K562 (cell line): ENCODE data around the gene FASTK. TPM values are rescaled to one million over a fixed set of nuclear protein-coding genes. Genes with fewer than 3 reads are reported as not detected.

Experiments used
- ARHGAP35 ChIP-seq: fragments of 450-650 bp; IDR thresholded peaks from 2 replicates; pipeline ENCODE4 v1.6.1; 2018; ENCODE audit not compliant: partially characterized antibody
- ARID4B ChIP-seq: sonication (generic); formaldehyde crosslinking; IDR thresholded peaks from 2 replicates; pipeline ENCODE4 v1.8.0; 2022; ENCODE audit warnings: mild to moderate bottlenecking, missing genetic modification reagents
- ATF2 ChIP-seq: sonication (generic); formaldehyde crosslinking; IDR thresholded peaks from 2 replicates; pipeline ENCODE4 v1.8.1; 2022; ENCODE audit warnings: missing genetic modification reagents
- CREB3 ChIP-seq: fragments of 450-650 bp; conservative IDR thresholded peaks from 2 replicates; pipeline ENCODE4 v1.6.1; 2016; ENCODE audit warnings: missing genetic modification characterization, low read depth, mild to moderate bottlenecking, missing compliant biosample characterization, moderate library complexity
- DNMT1 ChIP-seq: fragments of 450-650 bp; IDR thresholded peaks from 2 replicates; pipeline ENCODE4 v1.6.1; 2016; ENCODE audit warnings: antibody characterized with exemption, mild to moderate bottlenecking
- E2F4 ChIP-seq: sonication (generic); formaldehyde crosslinking; IDR thresholded peaks from 2 replicates; pipeline ENCODE4 v1.8.0; 2022; ENCODE audit warnings: mild to moderate bottlenecking, low read depth, missing genetic modification reagents
- ERF ChIP-seq: fragments of 450-650 bp; formaldehyde crosslinking; IDR thresholded peaks from 2 replicates; pipeline ENCODE4 v1.4.0; 2020; ENCODE audit warnings: mild to moderate bottlenecking, mixed read lengths
- KLF1 ChIP-seq: fragments of 450-650 bp; IDR thresholded peaks from 2 replicates; pipeline ENCODE4 v1.6.1; 2016; ENCODE audit warnings: missing genetic modification characterization, missing compliant biosample characterization
- MEIS2 ChIP-seq: fragments of 450-650 bp; IDR thresholded peaks from 2 replicates; pipeline ENCODE4 v1.6.1; 2014; ENCODE audit warnings: mild to moderate bottlenecking; ENCODE audit not compliant: partially characterized antibody
- NKRF ChIP-seq: fragments of 450-650 bp; IDR thresholded peaks from 2 replicates; pipeline ENCODE4 v1.6.1; 2016; ENCODE audit warnings: borderline replicate concordance
- NUFIP1 ChIP-seq: fragments of 450-650 bp; IDR thresholded peaks from 2 replicates; pipeline ENCODE4 v1.6.1; 2018; ENCODE audit not compliant: partially characterized antibody
- POLR2A ChIP-seq: fragments of 450-650 bp; conservative IDR thresholded peaks from 2 replicates; pipeline ENCODE4 v1.6.1; 2016
- SAFB2 ChIP-seq: fragments of 200-400 bp; formaldehyde crosslinking; IDR thresholded peaks from 2 replicates; pipeline ENCODE4 v1.6.1; 2018; ENCODE audit warnings: borderline replicate concordance, low read length, low read depth, moderate library complexity; ENCODE audit not compliant: severe bottlenecking
- SMC3 ChIP-seq: conservative IDR thresholded peaks from 2 replicates; pipeline ENCODE4 v1.6.1; 2011; ENCODE audit warnings: low read depth, low read length, improper control_type of control experiment; ENCODE audit not compliant: insufficient read depth
- YBX1 ChIP-seq: fragments of 450-650 bp; IDR thresholded peaks from 2 replicates; pipeline ENCODE4 v1.7.1; 2016; ENCODE audit warnings: mild to moderate bottlenecking
- ZNF511 ChIP-seq: sonication (generic); formaldehyde crosslinking; IDR thresholded peaks from 2 replicates; pipeline ENCODE4 v1.8.0; 2022; ENCODE audit warnings: mild to moderate bottlenecking, missing genetic modification reagents
- ZNF79 ChIP-seq: fragments of 250-450 bp; sonication (Bioruptor Pico); IDR thresholded peaks from 2 replicates; pipeline ENCODE4 v1.4.0; 2020; ENCODE audit warnings: low read depth, mild to moderate bottlenecking, moderate library complexity
- polyA plus RNA-seq, 8 experiments: library from polyadenylated mRNA; depleted of rRNA in 4 of 8; stranded (reverse) in 5 of 8; unstranded in 3 of 8; fragments of >200 nt; fragmentation: Nextera tagmentation in 2 of 8; fragmentation: Illumina TruSeq in 1 of 8; extraction: Ambion mirVana in 2 of 8; extraction: Trizol in 1 of 8; gene quantifications; 2 replicates each; pipeline versions ENCODE4 v1.2.1 to v1.2.3, GENCODE V29; 2011 to 2014; ENCODE audit warnings: inconsistent platforms in 1 of 8, missing spikeins in 1 of 8
- total RNA-seq, 7 experiments: library from RNA; depleted of rRNA in 6 of 7; stranded (reverse); fragments of >200 nt in 6 of 7; fragmentation: Illumina TruSeq in 2 of 7; extraction: Trizol in 2 of 7; gene quantifications; 2 replicates each; pipeline versions ENCODE4 v1.2.1 to v1.2.3, GENCODE V29; 2011 to 2021; ENCODE audit warnings: low replicate concordance in 1 of 7

Gene FASTK
- total and polyA plus RNA-seq, 9 of the 15 experiments (the other 6 are each of a cell fraction or from before 2014, with no cell fraction given): 0.51 to 150 (median 48.2) TPM

GRCh38 chr7:151059367-151060112 is 21.1 kb downstream of the FASTK start, which contains the start of gene SLC4A2 (continued):
- TF ChIP-seq ATF2 (CRISPR knock-in tag) (no peak), ZNF79 (CRISPR knock-in tag) (no peak), NKRF (peak; percentile 46; the same call in 1 of the 2 replicates), YBX1 (no peak), DNMT1 (no peak), E2F4 (no peak), KLF1 (tag) (no peak), ERF (CRISPR knock-in tag) (0 out of 2 replicates have a peak, but pooled peaks have one; percentile 6), POLR2A (peak; percentile 77), SAFB2 (no peak), ARHGAP35 (no peak), NUFIP1 (no peak), ARID4B (CRISPR knock-in tag) (peak; percentile 60; the same call in 1 of the 2 replicates), CREB3 (tag) (no peak), MEIS2 (no peak), ZNF511 (CRISPR knock-in tag) (no peak), SMC3 (peak; percentile 34; the same call in 1 of the 2 replicates)
